ENCODE results near the gene TTC7B. TPM values are rescaled to one million over a fixed set of nuclear protein-coding genes. Genes with fewer than 3 reads are reported as not detected.
"Not testable (repeated sequence)": the region's sequence is repeated elsewhere in the genome, so short reads cannot be mapped to it uniquely, and the experiment has no call there.

TTC7B gene
- total RNA-seq, 1 experiment from 2014 or later, result under 0.01 TPM

- not testable (repeated sequence) for H3K4me1 ChIP-seq (ENCODE audit: low read length); H3K79me2 ChIP-seq (ENCODE audit: low read length); H3K9me2 ChIP-seq (replicated peaks; ENCODE audit: insufficient read depth, low read length); H3K36me3 ChIP-seq (ENCODE audit: insufficient read depth, low read length); H3K27ac ChIP-seq (ENCODE audit: low read length); H3K4me2 ChIP-seq (ENCODE audit: low read depth, low read length, poor library complexity, severe bottlenecking); H4K20me1 ChIP-seq (ENCODE audit: insufficient read depth, low read depth, low read length); H2AFZ ChIP-seq (ENCODE audit: low read length); H3K9me3 ChIP-seq (ENCODE audit: low read length); H3K27me3 ChIP-seq (ENCODE audit: low read length); H3K4me3 ChIP-seq (ENCODE audit: low read length); DNase-seq; H3K9ac ChIP-seq (ENCODE audit: low read length)
Measured at GRCh38 chr14:90838531-90838930, 22.3 kb upstream of the TTC7B start.

DNA sequence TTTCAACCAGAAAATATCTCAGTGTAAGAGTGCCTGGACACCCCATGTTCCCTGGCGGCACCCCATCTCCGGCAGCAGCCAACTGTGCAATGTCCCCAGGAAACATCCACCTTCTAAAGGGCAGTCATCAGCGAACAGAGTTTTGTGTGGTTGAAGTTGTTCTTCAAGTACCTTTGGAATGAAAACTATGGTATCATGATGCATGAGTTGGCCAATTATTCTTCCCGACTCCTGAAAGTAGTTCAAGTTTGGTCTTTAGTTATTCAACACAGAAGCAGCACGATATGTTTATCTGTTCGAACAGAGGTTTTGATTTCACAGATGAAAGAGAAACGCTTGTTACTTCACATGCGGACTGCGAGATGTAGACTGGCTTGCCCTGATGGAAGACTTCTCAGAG, 21.1 kb upstream of the TTC7B start:
- Histone ChIP-seq H3K27me3 (ENCODE audit: low read length) (no peaks in the 10 kb centered on the region), H4K20me1 (ENCODE audit: insufficient read depth, low read depth, low read length) (no peaks in the 10 kb centered on the region), H3K4me2 (ENCODE audit: low read depth, low read length, poor library complexity, severe bottlenecking) (no peak overlapping the region), H3K79me2 (ENCODE audit: low read length) (no peaks in the 10 kb centered on the region), H3K9me2 (replicated peaks; ENCODE audit: insufficient read depth, low read length) (no peaks in the 10 kb centered on the region), H2AFZ (ENCODE audit: low read length) (no peak overlapping the region), H3K4me1 (ENCODE audit: low read length) (no peaks in the 10 kb centered on the region), H3K4me3 (ENCODE audit: low read length) (no peak overlapping the region), H3K27ac (ENCODE audit: low read length) (no peak overlapping the region), H3K9me3 (ENCODE audit: low read length) (no peaks in the 10 kb centered on the region), H3K9ac (ENCODE audit: low read length) (no peak overlapping the region), H3K36me3 (ENCODE audit: insufficient read depth, low read length) (no peaks in the 10 kb centered on the region)
- DNase-seq, result no peak

DNA sequence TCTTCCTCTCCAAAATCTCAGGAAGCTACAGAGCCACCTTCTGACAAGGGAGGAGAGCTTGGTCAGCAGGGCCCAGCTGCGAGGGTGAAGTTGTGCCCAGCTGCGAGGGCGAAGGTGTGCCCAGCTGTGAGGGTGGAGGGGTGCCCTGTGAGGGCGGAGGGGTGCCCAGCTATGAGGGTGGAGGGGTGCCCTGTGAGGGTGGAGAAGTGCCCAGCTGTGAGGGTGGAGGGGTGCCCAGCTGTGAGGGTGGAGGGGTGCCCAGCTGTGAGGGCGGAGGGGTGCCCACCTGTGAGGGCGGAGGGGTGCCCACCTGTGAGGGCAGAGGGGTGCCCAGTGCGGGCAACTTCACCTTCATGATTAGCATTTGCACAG, 20.4 kb upstream of the TTC7B start:
- H3K9ac ChIP-seq (ENCODE audit: low read length), result no peak overlapping the region
- H3K4me2 ChIP-seq (ENCODE audit: low read depth, low read length, poor library complexity, severe bottlenecking), result no peak overlapping the region
- no peaks in the 10 kb centered on the region for H3K4me1 ChIP-seq (ENCODE audit: low read length)
- DNase-seq, result no peak
- H4K20me1 ChIP-seq (ENCODE audit: insufficient read depth, low read depth, low read length), result no peaks in the 10 kb centered on the region
- no peaks in the 10 kb centered on the region for H3K36me3 ChIP-seq (ENCODE audit: insufficient read depth, low read length)
- no peaks in the 10 kb centered on the region for H3K9me3 ChIP-seq (ENCODE audit: low read length)
- H3K27ac ChIP-seq (ENCODE audit: low read length), result no peak overlapping the region
- no peaks in the 10 kb centered on the region for H3K27me3 ChIP-seq (ENCODE audit: low read length)
- H3K4me3 ChIP-seq (ENCODE audit: low read length), result no peak overlapping the region
- no peaks in the 10 kb centered on the region for H3K9me2 ChIP-seq (replicated peaks; ENCODE audit: insufficient read depth, low read length)
- H3K79me2 ChIP-seq (ENCODE audit: low read length), result no peaks in the 10 kb centered on the region
- no peak overlapping the region for H2AFZ ChIP-seq (ENCODE audit: low read length)

GRCh38 chr14:90831821-90832220, 15.6 kb upstream of the TTC7B start:
- no peak overlapping the region for H3K4me3 ChIP-seq (ENCODE audit: low read length)

DNA sequence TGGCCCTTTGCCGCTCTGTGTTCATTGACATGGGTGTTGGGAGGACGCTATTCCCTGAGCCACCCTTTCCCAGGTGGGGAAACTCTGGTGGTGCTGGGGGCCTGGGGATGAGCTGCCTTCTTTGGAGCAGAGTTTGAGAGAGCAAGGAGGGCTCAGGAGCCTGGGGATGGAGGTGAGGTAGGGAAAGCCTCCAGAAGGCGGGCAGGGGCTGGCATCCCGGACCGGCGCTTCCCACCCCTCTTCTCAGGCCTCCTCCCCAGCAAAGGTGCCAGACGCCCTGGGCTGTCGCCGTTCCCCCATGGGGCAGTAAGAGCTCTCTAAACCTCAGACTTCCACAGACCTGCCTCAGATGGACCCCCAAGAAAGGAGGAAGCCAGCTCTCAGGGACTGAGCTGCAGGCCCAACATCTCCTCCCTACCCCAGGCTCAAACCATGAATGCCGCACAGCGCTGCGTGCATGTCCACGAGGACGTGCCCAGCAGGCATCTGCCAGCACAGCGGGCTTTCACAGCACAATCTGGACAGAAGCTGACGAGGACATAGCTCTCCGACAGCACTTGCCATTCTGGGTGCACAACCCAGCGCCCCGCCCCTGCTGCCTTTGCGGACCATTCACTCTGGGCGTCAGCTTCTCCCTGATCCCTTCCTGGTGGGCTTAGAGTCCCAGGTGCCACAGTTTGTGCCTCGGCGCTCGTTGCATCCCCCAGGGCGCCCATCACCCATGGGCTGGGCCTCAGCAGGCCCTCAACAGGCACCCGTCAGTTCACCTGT, 14.9 kb upstream of the TTC7B start:
- no peak for DNase-seq
- no peaks in the 10 kb centered on the region for H3K9me3 ChIP-seq (ENCODE audit: low read length)
- no peak overlapping the region for H3K4me2 ChIP-seq (ENCODE audit: low read depth, low read length, poor library complexity, severe bottlenecking)
- no peaks in the 10 kb centered on the region for H3K4me1 ChIP-seq (ENCODE audit: low read length)
- no peaks in the 10 kb centered on the region for H3K9me2 ChIP-seq (replicated peaks; ENCODE audit: insufficient read depth, low read length)
- no peaks in the 10 kb centered on the region for H3K36me3 ChIP-seq (ENCODE audit: insufficient read depth, low read length)
- no peaks in the 10 kb centered on the region for H4K20me1 ChIP-seq (ENCODE audit: insufficient read depth, low read depth, low read length)
- H3K79me2 ChIP-seq (ENCODE audit: low read length), result no peaks in the 10 kb centered on the region
- H3K27ac ChIP-seq (ENCODE audit: low read length), result no peak overlapping the region
- H2AFZ ChIP-seq (ENCODE audit: low read length), result no peak overlapping the region
- no peaks in the 10 kb centered on the region for H3K27me3 ChIP-seq (ENCODE audit: low read length)
- H3K9ac ChIP-seq (ENCODE audit: low read length), result no peak overlapping the region
- H3K4me3 ChIP-seq (ENCODE audit: low read length), result no peak overlapping the region

More at GRCh38 chr14:90831821-90832220, 15.6 kb upstream of the TTC7B start:
- H3K27ac ChIP-seq (ENCODE audit: low read length), result no peak overlapping the region
- no peak overlapping the region for H3K4me2 ChIP-seq (ENCODE audit: low read depth, low read length, poor library complexity, severe bottlenecking)
- no peaks in the 10 kb centered on the region for H4K20me1 ChIP-seq (ENCODE audit: insufficient read depth, low read depth, low read length)
- no peaks in the 10 kb centered on the region for H3K9me3 ChIP-seq (ENCODE audit: low read length)
- H3K27me3 ChIP-seq (ENCODE audit: low read length), result no peaks in the 10 kb centered on the region
- DNase-seq, result no peak
- no peaks in the 10 kb centered on the region for H3K9me2 ChIP-seq (replicated peaks; ENCODE audit: insufficient read depth, low read length)
- H3K79me2 ChIP-seq (ENCODE audit: low read length), result no peaks in the 10 kb centered on the region
- H3K36me3 ChIP-seq (ENCODE audit: insufficient read depth, low read length), result no peaks in the 10 kb centered on the region
- H2AFZ ChIP-seq (ENCODE audit: low read length), result no peak overlapping the region
- no peak overlapping the region for H3K9ac ChIP-seq (ENCODE audit: low read length)
- no peaks in the 10 kb centered on the region for H3K4me1 ChIP-seq (ENCODE audit: low read length)

DNA sequence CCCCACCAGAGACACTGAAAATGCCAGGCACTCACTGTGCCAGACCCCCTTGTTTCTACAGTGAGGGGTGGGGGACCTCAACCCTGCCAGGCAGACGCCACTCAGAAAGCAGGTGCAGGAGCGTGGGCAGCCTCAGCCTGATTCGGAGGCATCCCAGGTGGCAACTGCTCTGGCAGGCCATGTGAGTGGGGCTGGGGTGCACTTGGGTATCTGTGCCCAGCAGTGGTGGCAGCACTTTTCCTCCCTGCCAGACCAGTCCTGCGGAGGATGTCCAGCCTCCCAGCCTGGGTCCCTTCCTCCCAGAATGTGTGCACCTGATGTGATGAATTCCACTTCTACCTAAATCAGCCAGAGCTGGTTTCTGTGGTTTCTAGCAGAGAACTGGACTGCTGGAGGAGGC, 13.4 kb upstream of the TTC7B start:
- H2AFZ ChIP-seq (ENCODE audit: low read length), result no peak overlapping the region
- no peak overlapping the region for H3K27ac ChIP-seq (ENCODE audit: low read length)
- no peaks in the 10 kb centered on the region for H3K4me1 ChIP-seq (ENCODE audit: low read length)
- no peaks in the 10 kb centered on the region for H3K9me2 ChIP-seq (replicated peaks; ENCODE audit: insufficient read depth, low read length)
- H3K79me2 ChIP-seq (ENCODE audit: low read length), result no peaks in the 10 kb centered on the region
- no peak overlapping the region for H3K4me2 ChIP-seq (ENCODE audit: low read depth, low read length, poor library complexity, severe bottlenecking)
- no peak overlapping the region for H3K9ac ChIP-seq (ENCODE audit: low read length)
- DNase-seq, result no peak
- H4K20me1 ChIP-seq (ENCODE audit: insufficient read depth, low read depth, low read length), result no peaks in the 10 kb centered on the region
- H3K9me3 ChIP-seq (ENCODE audit: low read length), result no peaks in the 10 kb centered on the region
- no peaks in the 10 kb centered on the region for H3K36me3 ChIP-seq (ENCODE audit: insufficient read depth, low read length)
- peaks cover 2% of the 10 kb centered on the region; the same call in 1 of the 2 replicates for H3K27me3 ChIP-seq (ENCODE audit: low read length)
- H3K4me3 ChIP-seq (ENCODE audit: low read length), result no peak overlapping the region

DNA sequence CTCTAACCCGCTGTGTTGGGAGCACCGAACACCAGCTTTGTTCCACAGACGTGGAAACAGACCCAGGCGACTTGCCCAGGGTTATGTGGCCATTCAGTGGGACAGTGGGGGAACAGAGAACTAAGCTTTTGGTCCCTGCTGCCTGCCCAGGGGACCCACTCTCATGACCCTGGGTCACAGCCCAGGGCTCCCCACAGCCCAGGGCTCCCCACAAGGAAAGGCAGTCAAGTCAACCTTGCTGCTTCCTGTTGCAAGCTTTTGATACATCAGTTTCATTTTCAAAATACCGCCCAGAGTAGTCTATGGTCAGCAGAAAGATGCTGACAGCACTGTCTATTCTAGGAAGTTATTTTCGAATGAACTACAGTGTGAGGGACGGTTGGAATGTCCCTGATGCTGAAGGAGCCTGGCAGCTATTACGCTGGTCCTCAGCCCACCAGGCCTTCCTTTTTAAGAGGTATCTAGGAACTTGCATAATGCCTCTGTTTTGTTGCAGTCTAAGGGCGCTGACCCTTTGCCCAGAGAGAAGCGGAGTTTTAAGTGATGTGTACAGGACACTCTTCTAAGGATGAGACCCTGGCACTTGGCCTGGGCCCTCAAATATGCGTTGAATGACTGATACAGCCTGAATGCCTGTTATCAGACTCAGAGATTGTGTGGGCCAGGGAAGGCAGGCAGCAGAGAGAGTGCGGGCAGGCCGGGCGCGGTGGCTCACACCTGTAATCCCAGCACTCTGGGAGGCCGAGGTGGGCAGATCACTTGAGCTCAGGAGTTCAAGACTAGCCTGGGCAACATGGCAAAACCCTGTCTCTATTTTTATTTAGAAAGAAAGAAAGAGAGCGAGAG, 12.6 kb upstream of the TTC7B start:
- Histone ChIP-seq H3K4me3 (ENCODE audit: low read length) (no peak overlapping the region), H3K9me3 (ENCODE audit: low read length) (peaks cover 3% of the 10 kb centered on the region; the same call in 1 of the 2 replicates), H3K27ac (ENCODE audit: low read length) (no peak overlapping the region), H3K9ac (ENCODE audit: low read length) (no peak overlapping the region), H2AFZ (ENCODE audit: low read length) (no peak overlapping the region), H3K79me2 (ENCODE audit: low read length) (no peaks in the 10 kb centered on the region), H3K4me1 (ENCODE audit: low read length) (no peaks in the 10 kb centered on the region), H3K9me2 (replicated peaks; ENCODE audit: insufficient read depth, low read length) (no peaks in the 10 kb centered on the region), H3K36me3 (ENCODE audit: insufficient read depth, low read length) (no peaks in the 10 kb centered on the region), H3K4me2 (ENCODE audit: low read depth, low read length, poor library complexity, severe bottlenecking) (no peak overlapping the region), H3K27me3 (ENCODE audit: low read length) (peaks cover 2% of the 10 kb centered on the region; the same call in 1 of the 2 replicates), H4K20me1 (ENCODE audit: insufficient read depth, low read depth, low read length) (no peaks in the 10 kb centered on the region)
- no peak for DNase-seq

GRCh38 chr14:90827919-90828610, 11.8 kb upstream of the TTC7B start:
- Histone ChIP-seq H4K20me1 (ENCODE audit: insufficient read depth, low read depth, low read length) (no peaks in the 10 kb centered on the region), H3K27me3 (ENCODE audit: low read length) (peaks cover 2% of the 10 kb centered on the region; the same call in 1 of the 2 replicates), H3K4me2 (ENCODE audit: low read depth, low read length, poor library complexity, severe bottlenecking) (no peak overlapping the region), H3K9me3 (ENCODE audit: low read length) (peaks cover 3% of the 10 kb centered on the region; the same call in 1 of the 2 replicates), H3K27ac (ENCODE audit: low read length) (no peak overlapping the region), H3K4me3 (ENCODE audit: low read length) (no peak overlapping the region), H3K9me2 (replicated peaks; ENCODE audit: insufficient read depth, low read length) (no peaks in the 10 kb centered on the region), H3K4me1 (ENCODE audit: low read length) (no peaks in the 10 kb centered on the region), H2AFZ (ENCODE audit: low read length) (no peak overlapping the region), H3K9ac (ENCODE audit: low read length) (no peak overlapping the region), H3K36me3 (ENCODE audit: insufficient read depth, low read length) (no peaks in the 10 kb centered on the region), H3K79me2 (ENCODE audit: low read length) (no peaks in the 10 kb centered on the region)
- DNase-seq, result no peak
